Astrocyte (in vitro differentiated cells and primary cell): ENCODE data around the gene LY6G5B. TPM values are rescaled to one million over a fixed set of nuclear protein-coding genes. Genes with fewer than 3 reads are reported as not detected.
A peak's percentile ranks its signal among the peaks of the same experiment; 100 is the strongest.

ENCODE experiments used
- DNase-seq: peaks from one replicate; pipeline ENCODE4 v3.0.0-alpha.2; 2010; ENCODE audit warnings: low read depth
- FAIRE-seq: peaks from 2 replicates; lab custom pipeline; 2011; peaks lifted over from hg19 to GRCh38; lab: Jason Lieb, UNC
- H2AFZ ChIP-seq: 2 replicates; pipeline ENCODE4 v1.6.0; 2012; ENCODE audit warnings: low read depth, low read length, inconsistent platforms
- H3K27ac ChIP-seq: 2 replicates; pipeline ENCODE4 v1.5.1; 2011; ENCODE audit warnings: low read depth, low read length, inconsistent platforms
- H3K27me3 ChIP-seq: 2 replicates; pipeline ENCODE4 v1.6.0; 2011; ENCODE audit warnings: low read length, inconsistent platforms; ENCODE audit not compliant: insufficient read depth
- H3K36me3 ChIP-seq: 2 replicates; pipeline ENCODE4 v1.5.1; 2011; ENCODE audit warnings: low read length, inconsistent platforms; ENCODE audit not compliant: insufficient read depth
- H3K4me1 ChIP-seq: 2 replicates; pipeline ENCODE4 v1.5.1; 2011; ENCODE audit warnings: low read length, inconsistent platforms; ENCODE audit not compliant: insufficient read depth
- H3K4me2 ChIP-seq: 2 replicates; pipeline ENCODE4 v1.6.0; 2012; ENCODE audit warnings: low read length, inconsistent platforms
- H3K4me3 ChIP-seq: 2 replicates; pipeline ENCODE4 v1.5.1; 2011; ENCODE audit warnings: low read depth, mild to moderate bottlenecking, low read length, inconsistent platforms; ENCODE audit not compliant: insufficient read depth
- H3K79me2 ChIP-seq: 2 replicates; pipeline ENCODE4 v1.6.0; 2012; ENCODE audit warnings: mild to moderate bottlenecking, low read length, inconsistent platforms; ENCODE audit not compliant: insufficient read depth
- H3K9ac ChIP-seq: 2 replicates; pipeline ENCODE4 v1.6.0; 2012; ENCODE audit warnings: mild to moderate bottlenecking, low read length, inconsistent platforms
- H3K9me3 ChIP-seq: 2 replicates; pipeline ENCODE4 v1.5.1; 2012; ENCODE audit warnings: low read depth, mild to moderate bottlenecking, low read length, inconsistent platforms; ENCODE audit not compliant: insufficient read depth
- H4K20me1 ChIP-seq: 2 replicates; pipeline ENCODE4 v1.6.0; 2012; ENCODE audit warnings: low read length, inconsistent platforms; ENCODE audit not compliant: insufficient read depth
- H3K27ac Mint-ChIP-seq: one replicate; pipeline ENCODE4 v1.8.0; 2021; ENCODE audit warnings: mild to moderate bottlenecking, mixed read lengths; ENCODE audit not compliant: unreplicated experiment
- H3K27me3 Mint-ChIP-seq: one replicate; pipeline ENCODE4 v1.8.0; 2021; ENCODE audit warnings: low read depth, mixed read lengths; ENCODE audit not compliant: unreplicated experiment
- H3K36me3 Mint-ChIP-seq: one replicate; pipeline ENCODE4 v1.8.0; 2021; ENCODE audit warnings: low read depth, mixed read lengths; ENCODE audit not compliant: unreplicated experiment
- H3K4me1 Mint-ChIP-seq: one replicate; pipeline ENCODE4 v1.8.0; 2021; ENCODE audit warnings: low read depth, mixed read lengths; ENCODE audit not compliant: unreplicated experiment
- H3K4me3 Mint-ChIP-seq: one replicate; pipeline ENCODE4 v1.8.0; 2021; ENCODE audit warnings: mild to moderate bottlenecking, moderate library complexity, mixed read lengths; ENCODE audit not compliant: unreplicated experiment
- H3K9me3 Mint-ChIP-seq: one replicate; pipeline ENCODE4 v1.8.0; 2021; ENCODE audit warnings: mild to moderate bottlenecking, mixed read lengths; ENCODE audit not compliant: unreplicated experiment
- EZH2 ChIP-seq: IDR thresholded peaks from 2 replicates; pipeline ENCODE4 v1.6.1; 2012; ENCODE audit warnings: mild to moderate bottlenecking, low read length, inconsistent platforms; ENCODE audit not compliant: insufficient read depth
- total RNA-seq: library from RNA; stranded (reverse); gene quantifications from 2 replicates; pipeline ENCODE4 v1.2.1, GENCODE V29; 2021
- TF ChIP-seq, protein P1 (sequence below): IDR thresholded peaks from 2 replicates; pipeline ENCODE4 v1.5.1; 2011; ENCODE audit warnings: low read depth, mild to moderate bottlenecking, inconsistent platforms, low read length, moderate library complexity; ENCODE audit not compliant: insufficient read depth

Gene LY6G5B
- total RNA-seq, 1 donor from 2014 or later = 20.3 TPM

DNA sequence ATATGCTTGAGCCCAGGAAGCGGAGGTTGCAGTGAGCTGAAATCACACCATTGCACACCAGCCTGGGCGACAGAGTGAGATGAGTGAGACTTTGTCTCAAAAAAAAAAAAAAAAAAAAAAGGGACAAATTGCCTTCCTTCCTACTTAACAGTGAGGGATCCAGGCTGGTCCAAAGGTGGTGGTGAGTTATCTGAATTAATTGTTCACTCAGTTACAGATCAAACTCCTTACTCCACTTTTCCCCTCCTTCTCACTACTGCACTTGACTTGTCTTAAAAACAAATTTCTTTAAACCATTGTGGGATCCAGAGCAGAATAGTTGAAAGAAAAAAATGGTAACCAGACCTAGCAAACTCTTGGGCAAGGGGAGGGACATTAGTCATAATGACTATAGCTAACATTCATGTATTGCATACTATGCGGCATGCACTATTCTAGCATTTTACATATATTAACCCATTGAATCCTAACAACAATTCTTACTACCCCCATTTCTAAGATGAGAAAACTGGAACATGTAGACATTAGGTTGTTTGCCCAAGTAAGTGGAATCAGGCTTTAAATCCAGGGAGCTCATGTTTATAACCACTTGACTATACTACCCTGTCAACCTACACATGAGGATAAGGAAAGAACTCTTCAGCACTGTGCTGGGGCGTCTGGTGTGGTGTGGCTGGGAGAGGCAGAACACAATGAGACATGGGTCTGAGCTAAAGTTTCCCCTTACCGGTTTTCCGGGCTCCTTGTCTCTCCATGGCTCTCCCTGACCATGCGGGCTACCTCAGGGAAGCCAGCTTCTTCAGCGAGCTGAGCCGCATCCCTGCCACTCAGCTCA lies 6.4 kb upstream of the LY6G5B start:
- Histone ChIP-seq H3K9ac (peak overlapping the region; percentile 99), H3K27ac (peak overlapping the region; percentile 90), H3K36me3 (peaks cover 15% of the 10 kb centered on the region), H3K9me3 (no peaks in the 10 kb centered on the region), H3K27me3 (no peaks in the 10 kb centered on the region), H4K20me1 (peaks cover 29% of the 10 kb centered on the region), H3K4me1 (peaks cover 43% of the 10 kb centered on the region), H3K4me2 (peak overlapping the region; percentile 98), H3K79me2 (peaks cover 87% of the 10 kb centered on the region), H2AFZ (no peak overlapping the region), H3K4me3 (peak overlapping the region; percentile 94)
- FAIRE-seq (no peak), DNase-seq (no peak)
- Mint-ChIP-seq H3K4me1 (peaks cover 35% of the 10 kb centered on the region), H3K9me3 (no peaks in the 10 kb centered on the region), H3K27ac (no peak overlapping the region), H3K4me3 (peak overlapping the region; percentile 98), H3K27me3 (no peaks in the 10 kb centered on the region), H3K36me3 (peaks cover 9% of the 10 kb centered on the region)
- TF ChIP-seq EZH2 = no peak
- TF ChIP-seq, protein P1, sequence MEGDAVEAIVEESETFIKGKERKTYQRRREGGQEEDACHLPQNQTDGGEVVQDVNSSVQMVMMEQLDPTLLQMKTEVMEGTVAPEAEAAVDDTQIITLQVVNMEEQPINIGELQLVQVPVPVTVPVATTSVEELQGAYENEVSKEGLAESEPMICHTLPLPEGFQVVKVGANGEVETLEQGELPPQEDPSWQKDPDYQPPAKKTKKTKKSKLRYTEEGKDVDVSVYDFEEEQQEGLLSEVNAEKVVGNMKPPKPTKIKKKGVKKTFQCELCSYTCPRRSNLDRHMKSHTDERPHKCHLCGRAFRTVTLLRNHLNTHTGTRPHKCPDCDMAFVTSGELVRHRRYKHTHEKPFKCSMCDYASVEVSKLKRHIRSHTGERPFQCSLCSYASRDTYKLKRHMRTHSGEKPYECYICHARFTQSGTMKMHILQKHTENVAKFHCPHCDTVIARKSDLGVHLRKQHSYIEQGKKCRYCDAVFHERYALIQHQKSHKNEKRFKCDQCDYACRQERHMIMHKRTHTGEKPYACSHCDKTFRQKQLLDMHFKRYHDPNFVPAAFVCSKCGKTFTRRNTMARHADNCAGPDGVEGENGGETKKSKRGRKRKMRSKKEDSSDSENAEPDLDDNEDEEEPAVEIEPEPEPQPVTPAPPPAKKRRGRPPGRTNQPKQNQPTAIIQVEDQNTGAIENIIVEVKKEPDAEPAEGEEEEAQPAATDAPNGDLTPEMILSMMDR = no peak

GRCh38 chr6:31663961-31664789 lies 5.6 kb upstream of the LY6G5B start:
- no peak for FAIRE-seq
- peaks cover 24% of the 10 kb centered on the region for H3K36me3 ChIP-seq
- no peaks in the 10 kb centered on the region for H3K9me3 Mint-ChIP-seq
- peaks cover 87% of the 10 kb centered on the region for H3K79me2 ChIP-seq
- H3K27ac ChIP-seq = peak overlapping the region; percentile 90
- H3K4me3 ChIP-seq = peak overlapping the region; percentile 94
- no peaks in the 10 kb centered on the region for H3K27me3 ChIP-seq
- no peaks in the 10 kb centered on the region for H3K27me3 Mint-ChIP-seq
- H4K20me1 ChIP-seq = peaks cover 29% of the 10 kb centered on the region
- DNase-seq = peak; percentile 74
- peak overlapping the region; percentile 98 for H3K4me2 ChIP-seq
- peak overlapping the region; percentile 99 for H3K9ac ChIP-seq
- H3K4me1 ChIP-seq = peaks cover 38% of the 10 kb centered on the region
- peaks cover 14% of the 10 kb centered on the region for H3K36me3 Mint-ChIP-seq
- TF ChIP-seq EZH2 = no peak
- TF ChIP-seq, protein P1 = no peak
- H3K9me3 ChIP-seq = no peaks in the 10 kb centered on the region
- peaks cover 34% of the 10 kb centered on the region for H3K4me1 Mint-ChIP-seq
- H3K4me3 Mint-ChIP-seq = peak overlapping the region; percentile 98
- H2AFZ ChIP-seq = peak overlapping the region; percentile 57
- H3K27ac Mint-ChIP-seq = peak overlapping the region; percentile 95
